ENCODE measurements around the gene HHIPL1. TPM values are rescaled to one million over a fixed set of nuclear protein-coding genes. Genes with fewer than 3 reads are reported as not detected.

The HHIPL1 gene
- total RNA-seq, 1 experiment from 2014 or later = 2.1 TPM

DNA sequence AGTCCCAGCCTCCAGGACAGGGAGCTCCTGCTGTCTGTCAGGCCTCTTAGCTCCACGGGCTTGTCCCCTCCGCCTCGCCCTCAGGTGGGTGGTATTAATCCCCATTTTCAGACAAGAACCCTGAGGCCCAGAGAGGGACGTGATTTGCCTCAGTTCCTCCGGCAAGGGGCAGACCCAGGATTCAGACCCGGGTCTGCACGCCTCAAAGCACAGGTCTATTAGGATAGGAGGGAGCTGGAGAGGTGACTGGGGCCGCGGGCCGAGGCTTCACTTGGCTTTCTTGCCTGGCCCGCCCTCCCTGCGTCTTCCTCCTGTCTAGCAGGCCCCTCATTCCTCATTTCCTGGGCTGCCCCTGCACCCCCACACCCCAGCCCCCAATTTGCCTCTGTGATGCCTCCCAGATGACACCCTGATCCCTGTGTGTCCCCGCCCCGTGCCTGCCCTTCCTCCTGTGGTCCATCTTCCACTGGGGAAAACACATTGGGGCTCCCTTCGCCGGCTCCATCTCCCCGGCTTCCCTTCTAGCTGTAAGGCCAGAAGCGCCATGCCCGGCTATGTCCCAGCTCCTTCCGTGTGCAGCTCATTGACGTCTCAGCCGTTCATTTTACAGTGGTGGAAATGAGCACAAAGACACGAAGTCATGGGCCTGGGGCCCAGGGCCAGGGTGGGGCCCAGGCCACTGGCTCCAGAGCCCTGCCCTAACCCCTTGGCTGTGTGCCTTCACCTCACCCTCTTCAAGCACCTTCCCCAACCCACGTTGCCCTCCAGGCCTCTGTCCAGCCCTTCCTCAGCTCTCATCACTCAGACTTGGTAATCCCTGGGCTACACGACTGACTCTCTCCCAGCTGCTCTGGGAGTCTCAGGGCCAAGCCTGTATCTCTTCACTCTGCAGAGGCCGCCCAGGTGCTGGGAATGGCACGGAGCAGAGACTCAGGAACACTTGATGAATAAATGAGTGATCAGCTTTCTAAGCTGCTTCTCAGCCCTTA, 23.7 kb downstream of the HHIPL1 start:
- POLR2A ChIA-PET = interaction anchor here (0.6 kb wide), 1 partner anchor 362 kb away, joined by 8 read pairs; no protein-coding TSS in a partner anchor
- Histone ChIP-seq H3K36me3 (ENCODE audit: control insufficient read depth, insufficient read depth, low read length) (no peaks in the 10 kb centered on the region), H3K27me3 (ENCODE audit: control insufficient read depth, insufficient read depth, low read length) (no peaks in the 10 kb centered on the region), H3K9me3 (ENCODE audit: control insufficient read depth, insufficient read depth, low read depth, low read length) (no peaks in the 10 kb centered on the region), H3K4me1 (ENCODE audit: control insufficient read depth, insufficient read depth, low read length) (no peaks in the 10 kb centered on the region), H3K27ac (ENCODE audit: low read length) (no peak overlapping the region), H3K4me3 (ENCODE audit: low read depth in 2 of 2, low read length in 2 of 2) (no peak overlapping the region)
- in situ Hi-C loops (cut with HindIII; ENCODE audit: low pct_unique_long_range_greater_than_20kb, low sequenced_read_pairs) = no loop called here
- CTCF ChIA-PET = interaction anchor here (0.6 kb wide), 1 partner anchor 128 kb away, joined by 9 read pairs; no protein-coding TSS in a partner anchor
- intact Hi-C loops (cut with micrococcal nuclease; ENCODE audit: unreplicated experiment) = no loop called here
- DNase-seq (ENCODE audit: low read depth, low spot score) (no peak), ATAC-seq (no peak)
- no peak for TF ChIP-seq TCF7L2 (IDR thresholded peaks at IDR 0.05; ENCODE audit: low read depth, low read length)
- TF ChIP-seq, protein P1, sequence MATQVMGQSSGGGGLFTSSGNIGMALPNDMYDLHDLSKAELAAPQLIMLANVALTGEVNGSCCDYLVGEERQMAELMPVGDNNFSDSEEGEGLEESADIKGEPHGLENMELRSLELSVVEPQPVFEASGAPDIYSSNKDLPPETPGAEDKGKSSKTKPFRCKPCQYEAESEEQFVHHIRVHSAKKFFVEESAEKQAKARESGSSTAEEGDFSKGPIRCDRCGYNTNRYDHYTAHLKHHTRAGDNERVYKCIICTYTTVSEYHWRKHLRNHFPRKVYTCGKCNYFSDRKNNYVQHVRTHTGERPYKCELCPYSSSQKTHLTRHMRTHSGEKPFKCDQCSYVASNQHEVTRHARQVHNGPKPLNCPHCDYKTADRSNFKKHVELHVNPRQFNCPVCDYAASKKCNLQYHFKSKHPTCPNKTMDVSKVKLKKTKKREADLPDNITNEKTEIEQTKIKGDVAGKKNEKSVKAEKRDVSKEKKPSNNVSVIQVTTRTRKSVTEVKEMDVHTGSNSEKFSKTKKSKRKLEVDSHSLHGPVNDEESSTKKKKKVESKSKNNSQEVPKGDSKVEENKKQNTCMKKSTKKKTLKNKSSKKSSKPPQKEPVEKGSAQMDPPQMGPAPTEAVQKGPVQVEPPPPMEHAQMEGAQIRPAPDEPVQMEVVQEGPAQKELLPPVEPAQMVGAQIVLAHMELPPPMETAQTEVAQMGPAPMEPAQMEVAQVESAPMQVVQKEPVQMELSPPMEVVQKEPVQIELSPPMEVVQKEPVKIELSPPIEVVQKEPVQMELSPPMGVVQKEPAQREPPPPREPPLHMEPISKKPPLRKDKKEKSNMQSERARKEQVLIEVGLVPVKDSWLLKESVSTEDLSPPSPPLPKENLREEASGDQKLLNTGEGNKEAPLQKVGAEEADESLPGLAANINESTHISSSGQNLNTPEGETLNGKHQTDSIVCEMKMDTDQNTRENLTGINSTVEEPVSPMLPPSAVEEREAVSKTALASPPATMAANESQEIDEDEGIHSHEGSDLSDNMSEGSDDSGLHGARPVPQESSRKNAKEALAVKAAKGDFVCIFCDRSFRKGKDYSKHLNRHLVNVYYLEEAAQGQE (IDR thresholded peaks at IDR 0.05; ENCODE audit: insufficient read depth in 1 of 2, low read depth in 2 of 2, low read length in 1 of 2) = no peak
- TF ChIP-seq, protein P2, sequence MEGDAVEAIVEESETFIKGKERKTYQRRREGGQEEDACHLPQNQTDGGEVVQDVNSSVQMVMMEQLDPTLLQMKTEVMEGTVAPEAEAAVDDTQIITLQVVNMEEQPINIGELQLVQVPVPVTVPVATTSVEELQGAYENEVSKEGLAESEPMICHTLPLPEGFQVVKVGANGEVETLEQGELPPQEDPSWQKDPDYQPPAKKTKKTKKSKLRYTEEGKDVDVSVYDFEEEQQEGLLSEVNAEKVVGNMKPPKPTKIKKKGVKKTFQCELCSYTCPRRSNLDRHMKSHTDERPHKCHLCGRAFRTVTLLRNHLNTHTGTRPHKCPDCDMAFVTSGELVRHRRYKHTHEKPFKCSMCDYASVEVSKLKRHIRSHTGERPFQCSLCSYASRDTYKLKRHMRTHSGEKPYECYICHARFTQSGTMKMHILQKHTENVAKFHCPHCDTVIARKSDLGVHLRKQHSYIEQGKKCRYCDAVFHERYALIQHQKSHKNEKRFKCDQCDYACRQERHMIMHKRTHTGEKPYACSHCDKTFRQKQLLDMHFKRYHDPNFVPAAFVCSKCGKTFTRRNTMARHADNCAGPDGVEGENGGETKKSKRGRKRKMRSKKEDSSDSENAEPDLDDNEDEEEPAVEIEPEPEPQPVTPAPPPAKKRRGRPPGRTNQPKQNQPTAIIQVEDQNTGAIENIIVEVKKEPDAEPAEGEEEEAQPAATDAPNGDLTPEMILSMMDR (IDR thresholded peaks at IDR 0.05) = no peak
- TF ChIP-seq POLR2AphosphoS5 (IDR thresholded peaks at IDR 0.05; ENCODE audit: low read depth, low read length) = no peak
- TF ChIP-seq SIN3A (IDR thresholded peaks at IDR 0.05; ENCODE audit: borderline replicate concordance, insufficient read depth, low read depth, low read length) = no peak
- no TSS peak for BruUV-seq (replicated peaks)

DNA sequence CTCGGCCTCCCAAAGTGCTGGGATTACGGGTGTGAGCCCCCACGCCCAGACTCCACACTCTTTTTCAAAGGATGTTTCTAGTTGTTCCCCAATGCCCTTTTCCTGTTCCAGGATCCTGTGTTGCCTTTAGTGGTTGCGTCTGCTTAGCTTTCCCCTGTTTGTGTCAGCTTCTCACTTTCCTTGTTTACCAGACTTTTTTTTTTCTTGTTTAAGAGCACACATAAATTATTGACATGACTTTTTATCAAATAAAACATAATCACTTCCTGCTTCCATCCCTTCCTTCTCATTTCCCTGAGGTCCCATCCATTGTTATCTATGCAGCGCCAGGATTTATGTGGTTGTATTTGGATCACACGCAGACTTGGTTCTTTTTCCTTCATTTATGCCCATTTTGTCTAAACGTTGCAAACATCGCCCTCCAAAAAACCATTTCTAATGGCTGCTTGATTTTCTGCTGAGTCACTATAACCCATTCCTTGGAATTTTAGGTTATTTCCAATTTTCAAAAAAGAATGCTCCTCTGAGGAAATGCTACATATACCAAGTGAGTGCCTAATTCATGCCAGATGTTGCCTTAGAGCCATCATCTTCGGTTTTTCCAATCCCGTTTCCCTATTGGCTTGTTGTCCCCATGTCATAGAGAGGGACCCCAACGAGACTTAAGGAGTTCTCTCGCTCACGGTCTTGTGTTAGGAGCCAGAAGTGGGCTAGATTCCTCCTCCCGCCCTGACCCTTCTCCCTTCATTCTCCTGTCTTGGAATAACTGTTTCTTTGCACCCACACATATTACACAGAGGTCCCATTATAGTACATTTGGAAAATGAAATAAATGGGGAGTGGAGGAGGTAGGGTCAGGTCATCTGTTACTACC, 25.7 kb downstream of the HHIPL1 start:
- CTCF ChIA-PET = no interaction called here

More for the DNA sequence above, 25.7 kb downstream of the HHIPL1 start:
- Histone ChIP-seq H3K36me3 (ENCODE audit: control insufficient read depth, insufficient read depth, low read length) (no peaks in the 10 kb centered on the region), H3K4me1 (ENCODE audit: control insufficient read depth, insufficient read depth, low read length) (no peaks in the 10 kb centered on the region), H3K27me3 (ENCODE audit: control insufficient read depth, insufficient read depth, low read length) (no peaks in the 10 kb centered on the region), H3K4me3 (ENCODE audit: low read depth in 2 of 2, low read length in 2 of 2) (no peak overlapping the region), H3K27ac (ENCODE audit: low read length) (no peak overlapping the region), H3K9me3 (ENCODE audit: control insufficient read depth, insufficient read depth, low read depth, low read length) (no peaks in the 10 kb centered on the region)
- DNase-seq (ENCODE audit: low read depth, low spot score) (no peak), ATAC-seq (no peak)
- TF ChIP-seq, protein P2 (IDR thresholded peaks at IDR 0.05) = no peak
- TF ChIP-seq TCF7L2 (IDR thresholded peaks at IDR 0.05; ENCODE audit: low read depth, low read length) (no peak), POLR2AphosphoS5 (IDR thresholded peaks at IDR 0.05; ENCODE audit: low read depth, low read length) (no peak), SIN3A (IDR thresholded peaks at IDR 0.05; ENCODE audit: borderline replicate concordance, insufficient read depth, low read depth, low read length) (no peak)
- TF ChIP-seq, protein P1 (IDR thresholded peaks at IDR 0.05; ENCODE audit: insufficient read depth in 1 of 2, low read depth in 2 of 2, low read length in 1 of 2) = no peak
- POLR2A ChIA-PET = no interaction called here
- intact Hi-C loops (cut with micrococcal nuclease; ENCODE audit: unreplicated experiment) = no loop called here
- in situ Hi-C loops (cut with HindIII; ENCODE audit: low pct_unique_long_range_greater_than_20kb, low sequenced_read_pairs) = no loop called here
- BruUV-seq (replicated peaks) = no TSS peak
